ENCODE measurements around the gene PPIL1.

The PPIL1 gene

DNA sequence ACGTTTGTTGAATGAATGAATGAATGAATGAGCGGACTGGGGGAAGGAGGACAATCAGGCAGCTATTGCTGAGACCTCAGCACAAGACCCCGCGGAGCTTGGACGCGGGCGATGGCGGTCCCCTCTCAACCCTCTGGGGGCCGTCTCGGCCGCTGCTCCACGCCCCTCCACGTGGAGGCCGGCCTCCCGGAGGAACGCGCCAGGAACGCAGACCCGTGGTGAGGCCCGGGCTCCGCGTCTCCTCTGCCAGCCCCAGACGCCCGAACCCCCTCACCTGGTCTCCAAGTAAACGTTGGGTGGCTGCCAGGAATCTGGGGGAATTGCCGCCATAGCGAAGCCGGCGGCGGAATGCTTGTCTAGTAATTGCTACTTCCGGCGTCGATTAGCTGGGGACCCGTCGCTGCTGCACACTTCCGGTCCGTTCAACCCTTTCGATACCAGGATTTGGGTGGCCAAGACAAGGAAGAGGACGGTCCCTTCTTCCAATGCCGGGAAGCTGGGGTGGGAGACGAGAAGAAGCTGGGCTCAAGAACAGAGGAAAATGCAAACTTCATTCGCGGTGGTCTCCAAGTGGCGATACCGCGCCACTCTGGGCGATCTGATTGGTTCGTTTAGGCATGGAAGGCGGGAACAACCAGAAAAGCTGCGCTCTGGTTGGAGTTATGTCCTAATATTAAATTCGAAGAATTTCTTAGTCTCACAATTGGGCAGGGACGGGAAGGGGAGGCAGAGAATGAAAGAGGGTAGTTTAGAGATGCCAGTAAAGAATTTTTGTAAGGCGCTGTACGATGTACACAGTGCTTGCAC lies at the start of gene PPIL1:
PPIL1 (minus strand) TSS at position 361 of the 807 bp plus-strand sequence; CDS start at position 330, 31 bp downstream.
- in situ Hi-C loops (cut with MboI; ENCODE audit: low pct_unique_long_range_greater_than_20kb, low sequenced_read_pairs) = no loop called here

DNA sequence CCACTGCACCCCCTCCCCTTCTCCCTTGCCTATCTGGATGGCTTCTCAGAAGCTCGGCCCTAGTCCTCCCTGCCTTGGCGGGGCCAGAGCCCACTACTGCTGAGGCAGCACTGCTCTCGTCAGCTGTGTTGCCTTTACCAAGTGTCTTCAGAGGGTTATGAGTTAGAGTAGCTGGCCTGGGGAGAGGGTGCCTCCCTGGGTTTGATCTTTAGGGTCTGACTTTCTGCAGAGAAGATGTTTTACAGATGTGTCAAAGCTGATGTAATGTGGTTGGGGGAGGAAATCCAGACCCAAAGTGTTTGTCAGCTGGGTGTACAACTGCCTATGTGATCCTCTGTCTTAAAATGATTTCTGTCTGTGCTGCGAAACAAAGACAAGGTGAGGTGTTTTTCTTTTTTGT lies 49.5 kb upstream of the PPIL1 start:
- in situ Hi-C loops (cut with MboI; ENCODE audit: low pct_unique_long_range_greater_than_20kb, low sequenced_read_pairs) = no loop called here

More for the DNA sequence above, at the start of gene PPIL1:
- DNase-seq = peak; percentile 93

DNA sequence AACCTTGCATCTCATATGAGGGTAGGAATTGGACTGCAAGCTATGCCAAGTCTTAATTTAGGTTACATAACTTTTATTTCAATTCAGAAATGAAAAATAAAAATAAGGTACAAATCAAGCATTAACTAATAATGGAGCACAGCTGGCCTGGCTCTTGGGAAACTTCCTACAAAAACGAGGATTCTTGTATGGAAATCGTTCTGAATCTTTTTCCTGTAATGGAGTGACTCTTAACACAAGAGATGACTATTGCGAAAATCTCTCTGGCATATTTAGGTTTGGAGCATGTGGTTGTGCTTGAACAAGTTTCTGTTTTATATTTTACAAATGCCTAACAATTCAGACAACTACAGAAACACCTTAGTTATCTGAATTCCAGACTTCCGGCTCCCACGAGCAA lies 45.9 kb upstream of the PPIL1 start:
- no peak for DNase-seq

More for the DNA sequence above, 49.5 kb upstream of the PPIL1 start:
- no peak for DNase-seq

DNA sequence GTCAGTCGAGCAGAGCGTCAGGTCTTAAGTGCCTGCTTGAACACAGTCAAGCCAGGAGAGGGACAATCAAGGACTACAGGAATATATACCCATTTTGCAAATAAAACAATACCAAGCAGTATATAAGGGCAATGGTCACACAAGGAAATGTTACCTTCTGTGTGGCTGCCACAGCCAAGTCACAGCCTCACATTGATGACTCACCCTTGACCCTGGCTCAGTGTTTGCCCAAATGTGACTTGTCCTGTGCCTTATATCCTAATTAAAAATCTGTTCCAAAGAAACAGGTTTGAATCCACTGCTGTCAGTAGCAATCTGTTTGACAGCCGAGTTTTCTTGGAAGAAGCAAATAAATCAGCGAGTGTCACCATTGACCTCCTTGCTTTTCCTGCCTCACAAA lies 45.4 kb upstream of the PPIL1 start:
- no peak for DNase-seq
- in situ Hi-C loops (cut with MboI; ENCODE audit: low pct_unique_long_range_greater_than_20kb, low sequenced_read_pairs) = no loop called here

More for the DNA sequence above, 45.9 kb upstream of the PPIL1 start:
- in situ Hi-C loops (cut with MboI; ENCODE audit: low pct_unique_long_range_greater_than_20kb, low sequenced_read_pairs) = no loop called here

DNA sequence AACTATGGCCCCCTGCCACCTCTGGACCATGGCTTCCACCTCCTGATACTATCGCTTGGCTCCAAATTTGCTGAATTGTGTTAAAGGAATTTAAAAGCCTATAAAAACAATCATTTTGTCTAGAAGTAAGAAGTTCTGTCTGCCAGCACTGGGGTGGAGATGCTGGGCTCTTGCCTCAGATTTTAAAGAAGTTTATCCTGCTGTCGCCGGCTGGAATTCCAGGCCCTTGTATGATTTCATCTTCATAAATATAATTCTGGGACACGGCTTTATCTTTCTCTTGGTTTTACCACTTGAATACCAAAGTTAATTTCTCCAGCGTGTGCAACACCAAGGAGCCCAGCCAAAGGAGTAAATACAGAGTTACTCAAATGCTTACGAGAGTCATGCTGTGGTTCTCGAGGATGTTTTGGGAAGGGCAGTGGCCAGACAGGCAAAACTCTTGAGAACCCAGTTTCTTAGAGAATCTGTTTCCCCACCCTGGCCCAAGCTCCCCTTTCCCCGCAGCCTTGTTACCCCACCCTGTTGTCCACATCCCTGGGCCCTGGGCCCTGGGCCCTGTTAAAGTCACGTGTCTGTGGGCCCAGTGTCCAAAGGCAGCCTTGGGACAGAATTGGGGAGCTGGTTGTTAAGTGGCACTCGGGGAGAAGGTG lies 43.1 kb upstream of the PPIL1 start:
- in situ Hi-C loops (cut with MboI; ENCODE audit: low pct_unique_long_range_greater_than_20kb, low sequenced_read_pairs) = no loop called here
- DNase-seq = no peak

DNA sequence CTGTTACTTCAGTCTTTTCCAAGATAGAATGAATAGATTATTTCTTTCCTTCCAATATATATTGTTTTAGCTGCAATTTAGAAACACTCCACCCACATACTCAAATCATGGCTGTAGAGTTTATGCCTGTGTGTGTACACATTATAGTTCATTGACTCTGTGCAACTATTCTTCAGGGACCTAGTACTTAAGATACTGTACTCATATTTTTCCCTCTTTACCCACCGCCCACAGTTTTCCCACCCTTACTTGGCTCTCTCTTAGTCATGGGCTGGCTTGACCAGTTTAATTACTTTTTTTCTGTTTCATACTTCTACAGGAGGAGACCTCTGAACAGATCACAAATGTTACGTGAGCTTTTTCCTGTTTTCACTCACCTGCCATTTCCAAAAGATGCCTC lies 41.5 kb upstream of the PPIL1 start:
- no peak for DNase-seq
- in situ Hi-C loops (cut with MboI; ENCODE audit: low pct_unique_long_range_greater_than_20kb, low sequenced_read_pairs) = no loop called here

DNA sequence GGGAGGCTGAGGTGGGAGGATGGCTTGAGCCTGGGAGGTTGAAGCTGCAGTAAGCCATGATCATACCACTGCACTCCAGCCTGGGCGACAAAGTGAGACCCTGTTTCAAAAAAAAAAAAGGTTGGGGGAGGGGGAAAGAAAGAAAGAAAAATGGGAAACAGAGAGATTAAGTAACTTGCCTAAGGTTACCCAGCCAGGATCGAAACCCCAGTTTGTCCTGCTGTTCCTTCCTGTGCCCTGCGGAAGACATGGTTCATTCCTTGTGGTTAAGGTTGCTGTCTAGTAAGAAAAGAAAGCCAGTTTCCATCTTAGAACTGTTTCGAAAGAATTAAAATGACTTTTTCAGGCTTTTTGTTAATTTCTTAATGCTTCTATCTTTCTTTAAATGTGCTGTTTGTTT lies 41.0 kb upstream of the PPIL1 start:
- no peak for DNase-seq
- in situ Hi-C loops (cut with MboI; ENCODE audit: low pct_unique_long_range_greater_than_20kb, low sequenced_read_pairs) = no loop called here

DNA sequence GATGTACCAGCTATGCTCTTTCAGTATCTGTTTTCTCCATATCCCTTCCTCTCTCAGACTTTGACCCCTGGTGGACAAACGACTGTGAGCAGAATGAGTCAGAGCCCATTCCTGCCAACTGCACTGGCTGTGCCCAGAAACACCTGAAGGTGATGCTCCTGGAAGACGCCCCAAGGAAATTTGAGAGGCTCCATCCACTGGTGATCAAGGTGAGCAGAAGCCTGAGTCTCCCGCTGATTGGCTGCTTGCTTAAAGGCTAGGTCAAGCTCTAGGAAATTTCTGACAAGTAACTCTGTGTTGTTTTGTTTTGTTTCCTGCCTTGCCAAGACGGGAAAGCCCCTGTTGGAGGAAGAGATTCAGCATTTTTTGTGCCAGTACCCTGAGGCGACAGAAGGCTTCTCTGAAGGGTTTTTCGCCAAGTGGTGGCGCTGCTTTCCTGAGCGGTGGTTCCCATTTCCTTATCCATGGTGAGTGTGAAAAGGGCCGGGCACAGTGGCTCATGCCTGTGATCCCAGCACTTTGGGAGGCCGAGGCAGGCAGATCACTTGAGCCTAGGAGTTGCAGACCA lies 39.7 kb upstream of the PPIL1 start:
- DNase-seq = no peak
- in situ Hi-C loops (cut with MboI; ENCODE audit: low pct_unique_long_range_greater_than_20kb, low sequenced_read_pairs) = no loop called here

DNA sequence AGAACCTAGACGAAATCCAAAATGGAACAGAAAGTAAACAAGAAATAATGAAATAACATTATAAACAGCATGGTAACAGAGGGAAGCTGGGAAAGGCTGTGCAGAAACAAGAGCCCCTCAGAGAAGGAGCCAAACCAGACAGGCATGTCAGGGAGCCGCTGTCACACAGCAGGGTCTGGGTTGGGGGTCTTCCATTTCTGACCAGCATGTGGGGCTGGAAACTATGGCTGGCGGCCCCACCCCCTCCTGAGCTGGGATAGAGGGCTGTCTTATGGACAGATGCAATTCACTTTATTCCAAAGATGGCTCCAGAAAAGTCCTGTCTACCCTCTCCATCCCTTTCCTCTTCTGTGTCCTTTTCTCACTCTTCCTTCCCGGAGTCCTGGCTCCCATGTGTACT lies 38.5 kb upstream of the PPIL1 start:
- in situ Hi-C loops (cut with MboI; ENCODE audit: low pct_unique_long_range_greater_than_20kb, low sequenced_read_pairs) = no loop called here
- DNase-seq = no peak

DNA sequence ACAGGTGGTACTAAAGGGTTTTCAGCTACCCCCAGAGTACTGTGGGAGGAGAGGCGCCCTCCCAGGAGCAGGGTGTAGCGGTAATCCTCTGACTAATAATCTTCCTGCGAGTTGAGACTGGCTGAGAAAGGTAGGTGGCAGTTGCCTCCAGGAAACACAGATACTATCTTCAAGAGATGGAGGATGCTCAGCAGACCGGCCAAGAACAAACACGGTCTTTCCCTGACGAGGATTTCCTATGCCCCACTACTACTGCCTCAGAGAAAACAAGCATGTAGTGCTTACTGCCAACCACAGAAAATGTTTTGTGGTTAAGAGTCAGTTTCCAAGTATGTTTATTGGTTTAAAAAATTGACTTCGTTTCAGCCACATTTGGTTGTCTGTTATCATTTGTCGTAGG lies 38.0 kb upstream of the PPIL1 start:
- peak; percentile 55 for DNase-seq
- in situ Hi-C loops (cut with MboI; ENCODE audit: low pct_unique_long_range_greater_than_20kb, low sequenced_read_pairs) = no loop called here

DNA sequence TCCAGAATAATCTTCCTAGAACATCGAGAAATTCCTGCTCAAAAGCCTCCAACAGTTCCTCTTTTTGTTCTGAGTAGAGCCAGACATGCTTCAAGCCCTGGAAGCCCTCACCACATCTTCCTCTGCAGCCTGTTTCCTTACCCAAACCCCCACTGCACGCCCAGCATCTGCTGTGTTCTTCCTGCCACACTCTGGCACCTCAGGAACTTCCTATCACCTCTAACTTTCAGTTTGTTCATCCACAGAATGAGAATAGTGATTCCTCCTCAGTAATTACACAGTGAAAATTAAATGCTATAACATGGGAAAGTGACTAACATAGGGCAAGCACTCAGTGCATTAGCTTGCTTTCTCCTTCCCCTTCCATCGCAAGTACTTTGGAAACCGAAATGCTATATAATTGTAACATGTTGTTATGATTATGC lies 37.4 kb upstream of the PPIL1 start:
- in situ Hi-C loops (cut with MboI; ENCODE audit: low pct_unique_long_range_greater_than_20kb, low sequenced_read_pairs) = no loop called here
- DNase-seq = peak; percentile 92

DNA sequence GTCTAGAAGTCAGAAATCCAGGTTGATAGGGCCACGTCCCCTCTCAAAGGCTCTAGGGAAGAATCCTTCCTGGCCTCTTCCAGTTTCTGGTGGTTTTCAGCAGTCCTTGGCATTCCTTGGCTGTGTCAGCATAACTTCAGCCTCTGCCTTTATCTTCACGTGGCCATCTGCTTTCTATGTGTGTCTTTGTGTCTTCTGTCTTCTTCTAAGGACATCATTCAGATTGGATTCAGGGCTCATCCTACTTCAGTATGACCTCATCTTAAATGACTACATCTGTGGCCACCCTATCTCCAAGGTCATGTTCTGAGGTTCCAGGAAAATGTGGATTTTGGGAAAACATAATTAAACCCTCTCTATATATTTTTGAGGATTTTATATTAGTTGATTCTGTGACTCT lies 34.1 kb upstream of the PPIL1 start:
- no peak for DNase-seq
- in situ Hi-C loops (cut with MboI; ENCODE audit: low pct_unique_long_range_greater_than_20kb, low sequenced_read_pairs) = no loop called here

DNA sequence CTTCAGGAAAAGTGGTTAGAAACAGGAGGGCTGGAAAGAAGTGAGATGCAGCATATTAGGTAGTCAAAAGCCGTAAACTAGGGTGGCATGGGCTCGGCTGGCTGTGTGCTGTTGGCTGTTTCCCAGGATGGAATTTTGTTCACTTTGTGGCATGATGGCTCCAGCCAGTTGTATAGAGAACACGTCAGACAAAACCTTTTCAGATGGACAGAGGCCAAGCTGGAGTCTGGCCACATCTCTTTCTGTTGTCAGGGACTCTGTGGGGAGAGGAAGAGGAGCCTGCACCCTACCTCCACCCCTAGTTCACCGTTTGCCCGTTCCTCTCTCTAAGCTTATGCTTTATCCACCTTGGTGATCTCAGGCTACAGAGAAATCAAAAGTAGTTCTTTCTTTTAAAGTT lies 33.2 kb upstream of the PPIL1 start:
- in situ Hi-C loops (cut with MboI; ENCODE audit: low pct_unique_long_range_greater_than_20kb, low sequenced_read_pairs) = no loop called here
- DNase-seq = no peak

DNA sequence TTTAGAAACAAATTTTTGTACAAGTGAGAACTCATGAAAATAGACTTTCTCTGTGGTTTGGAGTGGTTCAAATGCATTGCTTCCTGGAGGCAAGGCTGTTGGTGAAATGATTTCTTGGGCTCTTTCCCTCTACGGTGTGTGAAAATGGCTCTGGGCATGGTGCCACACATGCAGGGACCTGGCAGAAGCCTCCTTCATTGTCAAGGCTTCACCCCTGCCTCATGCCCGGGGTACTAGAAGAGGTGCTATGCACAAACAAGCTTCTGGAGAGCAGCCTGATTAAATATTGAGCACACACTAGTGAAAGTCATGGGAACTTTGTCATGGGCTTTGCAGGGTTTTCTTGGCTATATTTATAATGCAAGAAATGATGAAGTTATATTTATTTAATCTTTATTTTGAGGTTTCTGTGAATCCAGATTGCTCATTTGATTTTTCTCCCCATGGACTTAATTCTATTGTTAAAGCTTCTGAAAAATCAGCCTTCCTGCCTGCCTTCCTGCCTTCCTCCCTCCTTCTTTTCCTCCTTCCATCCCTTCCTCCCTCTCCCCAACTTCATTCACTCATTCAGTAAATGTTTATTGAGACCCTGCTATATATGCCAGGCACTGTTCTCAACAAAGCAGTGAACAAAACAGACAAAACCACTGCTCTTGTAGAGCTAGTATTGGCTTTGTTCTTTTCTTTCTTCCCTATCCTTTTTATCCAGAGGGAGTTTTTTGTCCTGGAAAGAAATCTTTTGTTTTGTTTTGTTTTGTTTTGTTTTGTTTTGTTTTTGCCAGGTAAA lies 32.1 kb upstream of the PPIL1 start:
- no peak for DNase-seq
- in situ Hi-C loops (cut with MboI; ENCODE audit: low pct_unique_long_range_greater_than_20kb, low sequenced_read_pairs) = no loop called here

DNA sequence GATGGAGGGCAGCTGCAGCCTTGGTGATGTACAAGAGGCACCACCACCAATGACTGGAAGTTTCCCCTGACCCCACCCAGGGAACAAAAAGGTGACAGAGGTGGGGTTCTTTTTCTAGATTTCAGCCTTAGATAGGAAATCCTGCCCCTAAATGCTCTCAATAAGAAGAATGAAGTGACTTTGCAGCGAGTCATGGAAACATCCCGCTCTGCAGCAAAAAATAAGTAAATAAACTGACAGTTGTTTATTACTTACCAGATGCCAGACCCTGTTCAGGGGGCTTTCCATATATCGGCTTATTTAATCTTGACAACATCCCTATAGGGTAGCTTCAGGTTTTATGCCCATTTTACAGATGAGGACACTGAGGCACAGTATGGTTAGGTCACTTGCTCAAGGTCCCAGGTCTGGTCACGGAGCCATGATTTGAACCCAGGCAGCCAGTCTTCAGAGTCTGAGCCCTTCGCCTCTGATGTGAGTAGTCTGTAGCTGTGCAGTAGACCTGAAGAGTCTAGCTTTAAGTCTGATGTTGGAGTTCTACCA lies 30.3 kb upstream of the PPIL1 start:
- in situ Hi-C loops (cut with MboI; ENCODE audit: low pct_unique_long_range_greater_than_20kb, low sequenced_read_pairs) = no loop called here

DNA sequence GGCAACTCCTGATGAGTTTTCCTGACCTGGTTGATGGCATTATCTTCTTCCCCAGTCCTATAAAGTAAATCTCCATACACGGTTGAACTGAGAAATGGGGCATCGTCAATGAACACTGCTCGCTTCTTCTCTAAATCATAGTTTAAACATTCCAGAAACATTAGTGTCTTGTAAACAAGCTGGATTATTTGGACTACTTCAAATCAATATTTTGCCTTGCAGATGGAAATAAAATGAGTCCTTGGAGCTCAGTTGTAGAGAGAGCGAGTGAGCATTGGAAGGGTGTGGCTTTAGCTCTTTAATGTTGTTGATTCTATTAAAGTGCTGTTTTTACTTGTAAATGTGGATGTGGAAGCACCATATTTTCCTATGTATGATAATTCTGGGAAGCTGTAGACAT lies 29.5 kb upstream of the PPIL1 start:
- DNase-seq = no peak
- in situ Hi-C loops (cut with MboI; ENCODE audit: low pct_unique_long_range_greater_than_20kb, low sequenced_read_pairs) = no loop called here

More for the DNA sequence above, 30.3 kb upstream of the PPIL1 start:
- DNase-seq = no peak

DNA sequence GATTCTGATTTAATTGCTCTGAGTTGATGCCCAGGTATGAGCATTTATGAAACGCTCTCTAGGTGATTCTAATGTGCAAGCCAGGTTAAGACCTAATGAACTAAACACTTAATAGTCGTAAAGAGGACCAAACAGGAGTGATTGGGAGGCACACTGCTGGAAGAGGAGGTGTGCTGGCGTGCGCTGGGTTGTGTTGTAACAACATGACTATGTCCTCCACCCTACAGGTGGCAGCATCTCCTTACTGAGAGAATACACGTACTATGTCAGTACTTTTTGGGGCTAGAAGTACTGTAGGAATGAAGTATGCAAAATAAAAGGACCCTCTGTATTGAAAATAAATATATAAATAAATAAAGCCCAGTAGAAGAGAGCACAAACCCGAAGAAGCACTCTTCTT lies 23.0 kb upstream of the PPIL1 start:
- in situ Hi-C loops (cut with MboI; ENCODE audit: low pct_unique_long_range_greater_than_20kb, low sequenced_read_pairs) = no loop called here
- DNase-seq = peak; percentile 27

DNA sequence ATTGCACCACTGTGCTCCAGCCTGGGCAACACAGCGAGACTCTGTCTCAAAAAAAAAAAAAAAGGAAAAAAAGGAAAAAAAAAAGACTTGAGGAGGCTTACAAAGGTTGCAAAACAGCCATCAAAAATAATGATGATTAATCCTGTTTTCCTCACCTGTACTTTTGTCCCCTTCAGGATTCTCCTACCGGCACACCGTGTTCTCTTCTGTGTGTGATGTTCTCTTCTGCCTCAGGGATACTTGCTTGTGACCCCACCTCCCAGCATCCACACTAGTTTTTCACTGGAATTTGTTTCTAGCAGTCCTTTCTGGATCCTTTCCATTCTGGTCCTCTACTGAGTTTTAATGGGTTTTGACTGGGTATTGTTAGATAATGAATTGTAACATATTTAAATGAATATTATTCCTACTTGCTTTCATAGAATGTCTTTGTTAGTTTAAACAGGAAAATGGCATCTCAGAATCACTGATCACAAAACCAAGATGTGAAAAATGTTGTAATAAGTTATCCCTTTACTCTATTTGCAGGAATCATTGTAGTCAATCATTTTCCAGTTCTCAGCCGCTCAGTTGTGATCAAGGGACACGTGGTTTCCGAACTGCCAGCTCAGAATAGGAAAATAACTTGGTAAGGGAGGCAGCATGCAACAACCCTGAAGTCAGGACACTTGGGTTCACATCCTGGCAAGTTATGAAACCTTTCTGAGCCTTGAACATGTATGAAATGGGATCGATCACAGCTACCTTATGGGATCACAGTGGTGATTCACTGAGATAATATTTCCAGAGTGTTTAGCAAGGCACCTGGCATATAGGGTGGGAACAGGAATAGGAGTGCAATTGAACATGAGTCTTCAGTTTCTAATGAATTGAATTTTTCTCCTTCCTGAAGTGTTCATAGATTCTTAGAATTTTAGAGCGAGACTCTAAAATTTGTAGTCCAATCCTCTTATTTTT lies 19.7 kb upstream of the PPIL1 start:
- in situ Hi-C loops (cut with MboI; ENCODE audit: low pct_unique_long_range_greater_than_20kb, low sequenced_read_pairs) = no loop called here
- DNase-seq = no peak
